ENCODE results near the gene PPP1R14C.

Gene PPP1R14C

GRCh38 chr6:150167479-150167873, 24.6 kb downstream of the PPP1R14C start:
- DNase-seq = no peak
- Histone ChIP-seq H3K27ac (ENCODE audit: low read depth, low read length) (no peak overlapping the region), H3K4me2 (ENCODE audit: low read length) (no peak overlapping the region), H4K8ac (ENCODE audit: low read depth, low read length) (no peak overlapping the region), H4K12ac (ENCODE audit: low read depth, low read length) (no peak overlapping the region), H2AFZ (ENCODE audit: insufficient read depth, low read length, poor library complexity) (no peak overlapping the region), H3K79me2 (ENCODE audit: control insufficient read depth, insufficient read depth, low read length, poor library complexity) (no peaks in the 10 kb centered on the region), H3K9me3 (ENCODE audit: insufficient read depth, low read depth, low read length) (no peaks in the 10 kb centered on the region), H3K79me1 (ENCODE audit: low read length) (no peaks in the 10 kb centered on the region), H3K4ac (ENCODE audit: low read depth, low read length) (no peak overlapping the region), H3K4me3 (ENCODE audit: low read depth, low read length) (no peak overlapping the region), H2BK120ac (ENCODE audit: insufficient read depth, low read length, poor library complexity) (no peak overlapping the region), H3K18ac (ENCODE audit: low read length) (no peak overlapping the region), H2BK12ac (ENCODE audit: low read length) (no peak overlapping the region), H2BK5ac (ENCODE audit: low read depth, low read length, poor library complexity) (no peak overlapping the region), H3K14ac (ENCODE audit: low read length) (no peak overlapping the region), H3K4me1 (ENCODE audit: control insufficient read depth in 1 of 2, insufficient read depth in 2 of 2, low read length in 2 of 2) (no peaks in the 10 kb centered on the region), H3K9ac (ENCODE audit: low read length) (no peak overlapping the region), H4K91ac (ENCODE audit: low read depth, low read length) (no peak overlapping the region), H3K36me3 (ENCODE audit: control insufficient read depth in 1 of 2, insufficient read depth in 2 of 2, low read length in 2 of 2) (no peaks in the 10 kb centered on the region), H3K27me3 (ENCODE audit: insufficient read depth, low read length) (no peaks in the 10 kb centered on the region), H2AK5ac (ENCODE audit: low read length) (no peak overlapping the region), H3K23ac (ENCODE audit: low read length) (no peak overlapping the region)
- no CpG with 5 or more reads among the region's 6 CpGs for WGBS (ENCODE audit: extremely low coverage, insufficient coverage, insufficient read length)

- Histone ChIP-seq H3K23ac (ENCODE audit: low read length) (no peak overlapping the region), H3K9ac (ENCODE audit: low read length) (no peak overlapping the region), H2BK5ac (ENCODE audit: low read depth, low read length, poor library complexity) (no peak overlapping the region), H3K9me3 (ENCODE audit: insufficient read depth, low read depth, low read length) (no peaks in the 10 kb centered on the region), H3K36me3 (ENCODE audit: control insufficient read depth in 1 of 2, insufficient read depth in 2 of 2, low read length in 2 of 2) (no peaks in the 10 kb centered on the region), H3K4me1 (ENCODE audit: control insufficient read depth in 1 of 2, insufficient read depth in 2 of 2, low read length in 2 of 2) (no peaks in the 10 kb centered on the region), H2AK5ac (ENCODE audit: low read length) (no peak overlapping the region), H2AFZ (ENCODE audit: insufficient read depth, low read length, poor library complexity) (no peak overlapping the region), H4K91ac (ENCODE audit: low read depth, low read length) (no peak overlapping the region), H4K12ac (ENCODE audit: low read depth, low read length) (no peak overlapping the region), H3K79me1 (ENCODE audit: low read length) (no peaks in the 10 kb centered on the region), H3K14ac (ENCODE audit: low read length) (no peak overlapping the region), H3K18ac (ENCODE audit: low read length) (no peak overlapping the region), H3K27me3 (ENCODE audit: insufficient read depth, low read length) (no peaks in the 10 kb centered on the region), H2BK12ac (ENCODE audit: low read length) (no peak overlapping the region), H4K8ac (ENCODE audit: low read depth, low read length) (no peak overlapping the region), H2BK120ac (ENCODE audit: insufficient read depth, low read length, poor library complexity) (no peak overlapping the region), H3K27ac (ENCODE audit: low read depth, low read length) (no peak overlapping the region), H3K79me2 (ENCODE audit: control insufficient read depth, insufficient read depth, low read length, poor library complexity) (no peaks in the 10 kb centered on the region), H3K4ac (ENCODE audit: low read depth, low read length) (no peak overlapping the region), H3K4me3 (ENCODE audit: low read depth, low read length) (no peak overlapping the region), H3K4me2 (ENCODE audit: low read length) (no peak overlapping the region)
- no peak for DNase-seq
- no CpG with 5 or more reads among the region's 2 CpGs for WGBS (ENCODE audit: extremely low coverage, insufficient coverage, insufficient read length)
Observed at GRCh38 chr6:150169181-150169580, 26.3 kb downstream of the PPP1R14C start.

DNA sequence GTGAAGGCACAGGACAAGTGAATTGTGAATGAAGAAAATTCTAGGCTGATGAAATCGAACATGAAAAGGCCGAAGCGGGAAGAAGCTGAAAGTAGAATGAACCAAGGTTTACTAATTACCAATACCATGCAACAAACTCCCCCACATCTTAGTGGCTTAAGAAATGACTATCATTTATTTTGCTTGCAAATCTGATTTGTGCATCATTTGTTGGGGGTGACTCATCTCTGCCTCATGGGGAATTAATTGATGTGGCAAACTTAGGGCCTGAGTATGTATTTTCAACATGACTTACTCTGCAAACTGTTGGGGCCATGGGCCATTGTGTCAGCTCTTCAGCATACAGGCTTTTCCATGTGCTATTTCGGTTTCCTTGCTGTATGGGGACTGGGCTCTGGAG, 26.8 kb downstream of the PPP1R14C start:
- no peaks in the 10 kb centered on the region for H3K79me1 ChIP-seq (ENCODE audit: low read length)
- no peak for DNase-seq
- no peak overlapping the region for H3K27ac ChIP-seq (ENCODE audit: low read depth, low read length)
- H3K4me2 ChIP-seq (ENCODE audit: low read length) = no peak overlapping the region
- H2AK5ac ChIP-seq (ENCODE audit: low read length) = no peak overlapping the region
- no peak overlapping the region for H3K18ac ChIP-seq (ENCODE audit: low read length)
- H3K14ac ChIP-seq (ENCODE audit: low read length) = no peak overlapping the region
- H2BK12ac ChIP-seq (ENCODE audit: low read length) = no peak overlapping the region
- no peak overlapping the region for H4K12ac ChIP-seq (ENCODE audit: low read depth, low read length)
- H4K91ac ChIP-seq (ENCODE audit: low read depth, low read length) = no peak overlapping the region
- H3K4me1 ChIP-seq (ENCODE audit: control insufficient read depth in 1 of 2, insufficient read depth in 2 of 2, low read length in 2 of 2) = no peaks in the 10 kb centered on the region
- H3K4ac ChIP-seq (ENCODE audit: low read depth, low read length) = no peak overlapping the region
- H3K4me3 ChIP-seq (ENCODE audit: low read depth, low read length) = no peak overlapping the region
- H4K8ac ChIP-seq (ENCODE audit: low read depth, low read length) = no peak overlapping the region
- no CpG with 5 or more reads among the region's 4 CpGs for WGBS (ENCODE audit: extremely low coverage, insufficient coverage, insufficient read length)
- no peaks in the 10 kb centered on the region for H3K79me2 ChIP-seq (ENCODE audit: control insufficient read depth, insufficient read depth, low read length, poor library complexity)
- no peak overlapping the region for H2BK120ac ChIP-seq (ENCODE audit: insufficient read depth, low read length, poor library complexity)
- no peak overlapping the region for H3K9ac ChIP-seq (ENCODE audit: low read length)
- H2BK5ac ChIP-seq (ENCODE audit: low read depth, low read length, poor library complexity) = no peak overlapping the region
- no peaks in the 10 kb centered on the region for H3K9me3 ChIP-seq (ENCODE audit: insufficient read depth, low read depth, low read length)
- H3K36me3 ChIP-seq (ENCODE audit: control insufficient read depth in 1 of 2, insufficient read depth in 2 of 2, low read length in 2 of 2) = no peaks in the 10 kb centered on the region
- H3K23ac ChIP-seq (ENCODE audit: low read length) = no peak overlapping the region
- no peaks in the 10 kb centered on the region for H3K27me3 ChIP-seq (ENCODE audit: insufficient read depth, low read length)
- no peak overlapping the region for H2AFZ ChIP-seq (ENCODE audit: insufficient read depth, low read length, poor library complexity)

- no peak overlapping the region for H3K18ac ChIP-seq (ENCODE audit: low read length)
- H3K4me3 ChIP-seq (ENCODE audit: low read depth, low read length) = no peak overlapping the region
- no peak overlapping the region for H4K12ac ChIP-seq (ENCODE audit: low read depth, low read length)
- H3K4me1 ChIP-seq (ENCODE audit: control insufficient read depth in 1 of 2, insufficient read depth in 2 of 2, low read length in 2 of 2) = peaks cover 7 to 8% of the 10 kb centered on the region in 2 experiments
- H3K79me2 ChIP-seq (ENCODE audit: control insufficient read depth, insufficient read depth, low read length, poor library complexity) = no peaks in the 10 kb centered on the region
- no peak overlapping the region for H2AFZ ChIP-seq (ENCODE audit: insufficient read depth, low read length, poor library complexity)
- H2BK12ac ChIP-seq (ENCODE audit: low read length) = no peak overlapping the region
- DNase-seq = no peak
- no peak overlapping the region for H3K4me2 ChIP-seq (ENCODE audit: low read length)
- H3K23ac ChIP-seq (ENCODE audit: low read length) = no peak overlapping the region
- H4K91ac ChIP-seq (ENCODE audit: low read depth, low read length) = no peak overlapping the region
- WGBS (ENCODE audit: extremely low coverage, insufficient coverage, insufficient read length) = no CpG with 5 or more reads among the region's 2 CpGs
- H3K27ac ChIP-seq (ENCODE audit: low read depth, low read length) = no peak overlapping the region
- H2AK5ac ChIP-seq (ENCODE audit: low read length) = no peak overlapping the region
- no peaks in the 10 kb centered on the region for H3K36me3 ChIP-seq (ENCODE audit: control insufficient read depth in 1 of 2, insufficient read depth in 2 of 2, low read length in 2 of 2)
- H3K9me3 ChIP-seq (ENCODE audit: insufficient read depth, low read depth, low read length) = no peaks in the 10 kb centered on the region
- H3K27me3 ChIP-seq (ENCODE audit: insufficient read depth, low read length) = no peaks in the 10 kb centered on the region
- no peak overlapping the region for H2BK120ac ChIP-seq (ENCODE audit: insufficient read depth, low read length, poor library complexity)
- H4K8ac ChIP-seq (ENCODE audit: low read depth, low read length) = no peak overlapping the region
- no peak overlapping the region for H3K9ac ChIP-seq (ENCODE audit: low read length)
- no peak overlapping the region for H3K14ac ChIP-seq (ENCODE audit: low read length)
- no peak overlapping the region for H3K4ac ChIP-seq (ENCODE audit: low read depth, low read length)
- H2BK5ac ChIP-seq (ENCODE audit: low read depth, low read length, poor library complexity) = no peak overlapping the region
- H3K79me1 ChIP-seq (ENCODE audit: low read length) = no peaks in the 10 kb centered on the region
Observed at GRCh38 chr6:150172929-150173328, 30.1 kb downstream of the PPP1R14C start.
